ENCODE data around the gene PLEKHA1.

DNA sequence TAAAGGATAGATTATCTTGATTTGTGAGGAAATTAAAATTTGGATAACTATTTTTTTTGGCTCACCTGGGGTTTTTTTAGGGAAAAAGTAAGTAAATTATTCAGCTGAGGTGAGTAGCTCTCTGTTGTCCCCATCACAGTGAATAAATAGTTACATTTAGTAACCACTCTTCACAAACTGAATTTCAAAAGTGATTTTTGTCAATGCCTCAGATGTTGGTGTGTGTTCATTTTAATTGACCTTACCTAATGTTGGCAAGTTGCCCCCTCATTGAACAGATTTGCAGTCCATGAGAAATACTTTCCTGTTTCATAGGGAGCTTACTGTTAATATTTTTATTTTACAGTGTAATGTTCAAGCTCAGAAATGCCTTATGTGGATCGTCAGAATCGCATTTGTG lies 18.3 kb downstream of the PLEKHA1 start:
- TF ChIP-seq YY1 (IDR thresholded peaks at IDR 0.05; ENCODE audit: insufficient read depth, insufficient read length) (no peak), ZNF274 (IDR thresholded peaks at IDR 0.05; ENCODE audit: low read depth, low read length) (no peak), SUZ12 (IDR thresholded peaks at IDR 0.05; ENCODE audit: extremely low read depth, insufficient read depth, insufficient read length) (no peak)

Measured in NT2/D1 (cell line).